SK-N-SH treated with all-trans-retinoic acid at 6 μM for 48 hours (cell line): ENCODE data around the gene ABTB1.

Experiments used
- ATAC-seq: fragments of 200-7000 bp; cut with Tn5 transposase; 3 replicates; pipeline ENCODE4 v1.9.1; 2020; ENCODE audit warnings: mild to moderate bottlenecking, moderate library complexity
- BACH2 ChIP-seq: fragments of 250-450 bp; sonication (Bioruptor Pico); IDR thresholded peaks from 2 replicates; pipeline ENCODE4 v1.9.0; 2021; ENCODE audit warnings: mild to moderate bottlenecking, borderline replicate concordance
- CSRNP3 ChIP-seq: fragments of 250-450 bp; sonication (Bioruptor Pico); IDR thresholded peaks from 2 replicates; pipeline ENCODE4 v1.5.1; 2021; ENCODE audit warnings: mild to moderate bottlenecking, moderate library complexity
- ESRRG ChIP-seq: fragments of 250-450 bp; sonication (Bioruptor Pico); IDR thresholded peaks from 2 replicates; pipeline ENCODE4 v1.6.1; 2021; ENCODE audit warnings: mild to moderate bottlenecking
- GLIS3 ChIP-seq: fragments of 250-450 bp; sonication (Bioruptor Pico); IDR thresholded peaks from 2 replicates; pipeline ENCODE4 v1.5.0; 2020; ENCODE audit warnings: mild to moderate bottlenecking, moderate library complexity
- OSR1 ChIP-seq: fragments of 250-450 bp; sonication (Bioruptor Pico); IDR thresholded peaks from 2 replicates; pipeline ENCODE4 v1.8.0; 2022; ENCODE audit warnings: moderate library complexity, mild to moderate bottlenecking, inconsistent platforms
- PATZ1 ChIP-seq: fragments of 250-450 bp; sonication (Bioruptor Pico); IDR thresholded peaks from 2 replicates; pipeline ENCODE4 v1.8.0; 2020; ENCODE audit warnings: mild to moderate bottlenecking, moderate library complexity, borderline replicate concordance
- PPARA ChIP-seq: fragments of 250-450 bp; sonication (Bioruptor Pico); IDR thresholded peaks from 2 replicates; pipeline ENCODE4 v1.5.0; 2020; ENCODE audit warnings: mild to moderate bottlenecking, borderline replicate concordance
- RARB ChIP-seq: fragments of 250-450 bp; sonication (Bioruptor Pico); IDR thresholded peaks from 2 replicates; pipeline ENCODE4 v1.8.0; 2021; ENCODE audit warnings: mild to moderate bottlenecking, moderate library complexity
- SNAI2 ChIP-seq: fragments of 250-450 bp; sonication (Bioruptor Pico); IDR thresholded peaks from 2 replicates; pipeline ENCODE4 v1.5.0; 2020; ENCODE audit warnings: mild to moderate bottlenecking, moderate library complexity
- TOX ChIP-seq: fragments of 250-450 bp; sonication (Bioruptor Pico); IDR thresholded peaks from 2 replicates; pipeline ENCODE4 v1.8.0; 2021; ENCODE audit warnings: mild to moderate bottlenecking, moderate library complexity, borderline replicate concordance
- TSHZ2 ChIP-seq: fragments of 250-450 bp; sonication (Bioruptor Pico); IDR thresholded peaks from 2 replicates; pipeline ENCODE4 v1.5.0; 2020; ENCODE audit warnings: mild to moderate bottlenecking, moderate library complexity
- ZC3H10 ChIP-seq: fragments of 250-450 bp; sonication (Bioruptor Pico); IDR thresholded peaks from 2 replicates; pipeline ENCODE4 v1.5.1; 2021; ENCODE audit warnings: mild to moderate bottlenecking, moderate library complexity
- ZFP3 ChIP-seq: fragments of 250-450 bp; sonication (Bioruptor Pico); IDR thresholded peaks from 2 replicates; pipeline ENCODE4 v1.5.0; 2020; ENCODE audit warnings: mild to moderate bottlenecking, moderate library complexity
- ZFP30 ChIP-seq: fragments of 450-650 bp; formaldehyde crosslinking; IDR thresholded peaks from 2 replicates; pipeline ENCODE4 v1.5.0; 2022; ENCODE audit warnings: mild to moderate bottlenecking, moderate library complexity
- ZNF565 ChIP-seq: fragments of 450-650 bp; formaldehyde crosslinking; conservative IDR thresholded peaks from 2 replicates; pipeline ENCODE4 v1.5.0; 2020; ENCODE audit warnings: low read depth, mild to moderate bottlenecking, moderate library complexity
- ZNF70 ChIP-seq: fragments of 450-650 bp; formaldehyde crosslinking; IDR thresholded peaks from 2 replicates; pipeline ENCODE4 v1.5.0; 2020; ENCODE audit warnings: mild to moderate bottlenecking, moderate library complexity
- ZNF8 ChIP-seq: fragments of 450-650 bp; formaldehyde crosslinking; IDR thresholded peaks from 2 replicates; pipeline ENCODE4 v1.5.0; 2020; ENCODE audit warnings: mild to moderate bottlenecking, moderate library complexity
- TF ChIP-seq, protein P1 (sequence below): fragments of 250-450 bp; sonication (Bioruptor Pico); IDR thresholded peaks from 2 replicates; pipeline ENCODE4 v1.5.1; 2020; ENCODE audit warnings: low read depth, mild to moderate bottlenecking, moderate library complexity
- TF ChIP-seq, protein P2 (sequence below): fragments of 250-450 bp; sonication (Bioruptor Pico); IDR thresholded peaks from 2 replicates; pipeline ENCODE4 v1.8.0; 2021; ENCODE audit warnings: low read depth, mild to moderate bottlenecking, moderate library complexity, borderline replicate concordance

ABTB1 gene

DNA sequence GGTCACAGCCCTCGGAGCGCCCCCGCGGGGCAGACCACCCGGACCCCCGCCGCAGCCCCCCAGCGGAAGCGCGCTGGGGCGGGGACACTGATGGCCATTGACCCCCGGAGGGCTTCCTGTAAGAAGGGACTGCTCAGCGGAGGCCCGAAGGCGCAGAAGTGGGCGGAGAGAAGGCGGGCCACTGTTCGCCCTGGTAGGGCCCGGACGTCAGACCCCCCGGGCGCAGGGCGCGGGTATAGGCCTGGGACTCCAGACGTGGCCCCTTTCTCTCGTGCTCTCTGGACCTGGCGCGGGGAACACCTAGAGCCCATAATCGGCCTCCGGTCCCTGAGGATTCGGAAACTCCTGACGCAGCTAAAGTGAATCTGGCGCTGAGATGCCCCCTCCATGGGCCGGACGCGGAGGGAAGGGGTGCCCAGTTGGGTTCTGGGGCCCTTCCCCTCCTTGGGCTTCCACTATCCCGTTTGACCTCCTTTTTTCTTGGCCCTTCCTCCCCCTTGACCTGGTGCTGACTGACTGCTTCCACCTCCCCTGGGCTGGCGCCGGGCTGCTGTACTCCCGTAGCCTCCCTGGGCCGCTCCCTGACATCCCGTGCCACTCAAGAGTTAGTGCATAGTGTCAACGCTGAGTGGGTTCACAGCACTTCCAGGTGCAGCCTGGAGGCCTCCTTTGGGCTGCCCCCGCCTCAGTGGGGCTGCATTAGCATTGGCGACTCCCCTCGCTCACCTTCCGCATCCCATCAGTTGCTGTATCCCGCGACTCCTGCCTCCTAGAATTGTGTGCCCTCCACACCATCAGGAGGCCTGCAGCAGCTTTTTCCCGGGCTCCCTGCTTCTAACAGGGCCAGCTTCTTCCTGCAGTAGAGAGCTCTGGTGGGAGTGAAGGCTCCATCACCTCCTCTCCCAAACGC is 694 bp downstream of the ABTB1 start (continued):
- TF ChIP-seq PATZ1 (CRISPR knock-in tag) (no peak), GLIS3 (CRISPR knock-in tag) (no peak), ZNF8 (CRISPR knock-in tag) (no peak), ESRRG (CRISPR knock-in tag) (no peak)
- TF ChIP-seq, protein P1, sequence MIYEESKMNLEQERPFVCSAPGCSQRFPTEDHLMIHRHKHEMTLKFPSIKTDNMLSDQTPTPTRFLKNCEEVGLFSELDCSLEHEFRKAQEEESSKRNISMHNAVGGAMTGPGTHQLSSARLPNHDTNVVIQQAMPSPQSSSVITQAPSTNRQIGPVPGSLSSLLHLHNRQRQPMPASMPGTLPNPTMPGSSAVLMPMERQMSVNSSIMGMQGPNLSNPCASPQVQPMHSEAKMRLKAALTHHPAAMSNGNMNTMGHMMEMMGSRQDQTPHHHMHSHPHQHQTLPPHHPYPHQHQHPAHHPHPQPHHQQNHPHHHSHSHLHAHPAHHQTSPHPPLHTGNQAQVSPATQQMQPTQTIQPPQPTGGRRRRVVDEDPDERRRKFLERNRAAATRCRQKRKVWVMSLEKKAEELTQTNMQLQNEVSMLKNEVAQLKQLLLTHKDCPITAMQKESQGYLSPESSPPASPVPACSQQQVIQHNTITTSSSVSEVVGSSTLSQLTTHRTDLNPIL (CRISPR knock-in tag), result no peak

DNA sequence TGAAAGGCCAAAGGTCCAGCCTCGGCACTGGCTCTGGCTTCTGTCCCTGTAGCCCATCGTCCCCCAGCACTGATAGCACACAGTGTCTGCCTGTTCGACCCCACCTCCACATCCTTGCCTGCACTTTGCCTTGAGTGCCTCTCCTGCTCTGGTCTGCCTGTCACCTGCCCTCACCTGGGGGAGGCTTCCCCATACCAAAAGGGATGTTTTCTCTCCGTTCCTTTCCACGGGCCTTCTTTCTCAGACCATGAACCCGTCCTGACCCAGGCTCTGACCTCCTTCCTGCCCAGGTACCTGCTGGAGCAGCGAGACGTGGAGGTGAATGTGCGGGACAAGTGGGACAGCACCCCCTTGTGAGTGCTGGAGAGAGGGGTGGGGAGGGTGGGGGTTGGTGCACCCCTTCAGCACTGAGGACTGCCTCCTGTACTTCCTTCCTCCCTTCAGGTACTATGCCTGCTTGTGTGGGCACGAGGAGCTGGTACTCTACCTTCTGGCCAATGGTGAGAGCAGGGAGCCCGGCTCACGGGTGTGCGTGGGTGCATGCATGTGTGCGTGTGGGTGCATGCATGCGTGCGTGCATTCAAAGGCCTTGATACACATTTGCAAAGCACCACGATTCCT is 1.5 kb downstream of the ABTB1 start:
- no peak for ATAC-seq

More for the DNA sequence above, 1.5 kb downstream of the ABTB1 start:
- no peak for TF ChIP-seq TSHZ2 (CRISPR knock-in tag)
- TF ChIP-seq OSR1 (CRISPR knock-in tag), result no peak
- no peak for TF ChIP-seq PPARA (CRISPR knock-in tag)
- no peak for TF ChIP-seq PATZ1 (CRISPR knock-in tag)
- TF ChIP-seq ESRRG (CRISPR knock-in tag), result no peak
- no peak for TF ChIP-seq ZNF8 (CRISPR knock-in tag)
- no peak for TF ChIP-seq BACH2 (CRISPR knock-in tag)
- TF ChIP-seq, protein P2, sequence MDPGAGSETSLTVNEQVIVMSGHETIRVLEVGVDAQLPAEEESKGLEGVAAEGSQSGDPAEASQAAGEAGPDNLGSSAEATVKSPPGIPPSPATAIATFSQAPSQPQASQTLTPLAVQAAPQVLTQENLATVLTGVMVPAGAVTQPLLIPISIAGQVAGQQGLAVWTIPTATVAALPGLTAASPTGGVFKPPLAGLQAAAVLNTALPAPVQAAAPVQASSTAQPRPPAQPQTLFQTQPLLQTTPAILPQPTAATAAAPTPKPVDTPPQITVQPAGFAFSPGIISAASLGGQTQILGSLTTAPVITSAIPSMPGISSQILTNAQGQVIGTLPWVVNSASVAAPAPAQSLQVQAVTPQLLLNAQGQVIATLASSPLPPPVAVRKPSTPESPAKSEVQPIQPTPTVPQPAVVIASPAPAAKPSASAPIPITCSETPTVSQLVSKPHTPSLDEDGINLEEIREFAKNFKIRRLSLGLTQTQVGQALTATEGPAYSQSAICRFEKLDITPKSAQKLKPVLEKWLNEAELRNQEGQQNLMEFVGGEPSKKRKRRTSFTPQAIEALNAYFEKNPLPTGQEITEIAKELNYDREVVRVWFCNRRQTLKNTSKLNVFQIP (CRISPR knock-in tag), result no peak
- TF ChIP-seq ZFP30 (CRISPR knock-in tag), result no peak
- TF ChIP-seq TOX (CRISPR knock-in tag), result no peak
- TF ChIP-seq, protein P1 (CRISPR knock-in tag), result no peak
- no peak for TF ChIP-seq ZC3H10 (CRISPR knock-in tag)
- TF ChIP-seq SNAI2, result no peak
- no peak for TF ChIP-seq ZNF565 (CRISPR knock-in tag)
- TF ChIP-seq RARB (CRISPR knock-in tag), result no peak
- no peak for TF ChIP-seq CSRNP3 (CRISPR knock-in tag)
- no peak for TF ChIP-seq ZFP3 (CRISPR knock-in tag)
- no peak for TF ChIP-seq ZNF70 (CRISPR knock-in tag)
- no peak for TF ChIP-seq GLIS3 (CRISPR knock-in tag)
